ENCODE data around the gene CR1L.
"Not testable (repeated sequence)": the region's sequence is repeated elsewhere in the genome, so short reads cannot be mapped to it uniquely, and the experiment has no call there.

The CR1L gene

GRCh38 chr1:207658904-207659485 lies 14.1 kb downstream of the CR1L start:
- DNase-seq (ENCODE audit: low read depth), result no peak
- TF ChIP-seq CTCF (conservative IDR thresholded peaks at IDR 0.05; ENCODE audit: control insufficient read depth, insufficient read depth, low read depth, low read length), result no peak
- no peak overlapping the region for H3K4me3 ChIP-seq (ENCODE audit: control insufficient read depth, low read depth, low read length)

- TF ChIP-seq CTCF (conservative IDR thresholded peaks at IDR 0.05; ENCODE audit: control insufficient read depth, insufficient read depth, low read depth, low read length), result no peak
Observed at GRCh38 chr1:207659545-207660153, 14.7 kb downstream of the CR1L start.

GRCh38 chr1:207661420-207661819 lies 16.5 kb downstream of the CR1L start:
- H3K4me3 ChIP-seq (ENCODE audit: control insufficient read depth, low read depth, low read length); DNase-seq (ENCODE audit: low read depth): not testable (repeated sequence)

More at GRCh38 chr1:207659545-207660153, 14.7 kb downstream of the CR1L start:
- DNase-seq (ENCODE audit: low read depth), result no peak
- H3K4me3 ChIP-seq (ENCODE audit: control insufficient read depth, low read depth, low read length), result no peak overlapping the region

GRCh38 chr1:207666342-207666741 lies 21.4 kb downstream of the CR1L start:
- DNase-seq (ENCODE audit: low read depth), result no peak
- TF ChIP-seq CTCF (conservative IDR thresholded peaks at IDR 0.05; ENCODE audit: control insufficient read depth, insufficient read depth, low read depth, low read length), result no peak

GRCh38 chr1:207669528-207670009 lies 24.6 kb downstream of the CR1L start:
- no peak for TF ChIP-seq CTCF (conservative IDR thresholded peaks at IDR 0.05; ENCODE audit: control insufficient read depth, insufficient read depth, low read depth, low read length)
- no peak overlapping the region for H3K4me3 ChIP-seq (ENCODE audit: control insufficient read depth, low read depth, low read length)
- no peak for DNase-seq (ENCODE audit: low read depth)

More at GRCh38 chr1:207666342-207666741, 21.4 kb downstream of the CR1L start:
- H3K4me3 ChIP-seq (ENCODE audit: control insufficient read depth, low read depth, low read length), result no peak overlapping the region

GRCh38 chr1:207670192-207670591 lies 25.3 kb downstream of the CR1L start:
- TF ChIP-seq CTCF (conservative IDR thresholded peaks at IDR 0.05; ENCODE audit: control insufficient read depth, insufficient read depth, low read depth, low read length), result no peak
- H3K4me3 ChIP-seq (ENCODE audit: control insufficient read depth, low read depth, low read length), result no peak overlapping the region
- DNase-seq (ENCODE audit: low read depth), result no peak

GRCh38 chr1:207670997-207671396 lies 26.1 kb downstream of the CR1L start:
- TF ChIP-seq CTCF (conservative IDR thresholded peaks at IDR 0.05; ENCODE audit: control insufficient read depth, insufficient read depth, low read depth, low read length), result no peak
- H3K4me3 ChIP-seq (ENCODE audit: control insufficient read depth, low read depth, low read length), result no peak overlapping the region
- DNase-seq (ENCODE audit: low read depth), result no peak
